ENCODE results near the gene CFAP74. TPM values are rescaled to one million over a fixed set of nuclear protein-coding genes. Genes with fewer than 3 reads are reported as not detected.

Gene CFAP74
- total RNA-seq, result under 1 TPM; 0.31 to 0.46 TPM

- DNase-seq, result peak; percentile 56
- Mint-ChIP-seq H3K27me3 (peaks cover 65% of the 10 kb centered on the region), H3K4me3 (no peak within 1 kb of the TSS), H3K9me3 (no peaks in the 10 kb centered on the region), H3K36me3 (no peaks in the 10 kb centered on the region), H3K4me1 (no peaks in the 10 kb centered on the region), H3K27ac (no peak within 1 kb of the TSS)
Measured at GRCh38 chr1:2003541-2004131, at the start of gene CFAP74. Gene CFAP74, minus strand, starts transcription at chr1:2003786. Its CDS starts 12,830 bp downstream, at chr1:1990956.

- H3K9me3 Mint-ChIP-seq, result no peaks in the 10 kb centered on the region
- no peak overlapping the region for H3K27ac Mint-ChIP-seq
- peaks cover 13% of the 10 kb centered on the region for H3K27me3 Mint-ChIP-seq
- no peak overlapping the region for H3K4me3 Mint-ChIP-seq
- no peaks in the 10 kb centered on the region for H3K36me3 Mint-ChIP-seq
- H3K4me1 Mint-ChIP-seq, result peaks cover 10% of the 10 kb centered on the region
- DNase-seq, result no peak
Measured at GRCh38 chr1:2053217-2053616, 49.6 kb upstream of the CFAP74 start.

- H3K9me3 Mint-ChIP-seq, result no peaks in the 10 kb centered on the region
- H3K27me3 Mint-ChIP-seq, result peaks cover 15% of the 10 kb centered on the region
- DNase-seq, result no peak
- H3K4me1 Mint-ChIP-seq, result peaks cover 10% of the 10 kb centered on the region
- no peaks in the 10 kb centered on the region for H3K36me3 Mint-ChIP-seq
- peak overlapping the region; percentile 4 for H3K4me3 Mint-ChIP-seq
- no peak overlapping the region for H3K27ac Mint-ChIP-seq
Measured at GRCh38 chr1:2052756-2053155, 49.2 kb upstream of the CFAP74 start.

GRCh38 chr1:2052054-2052679 lies 48.6 kb upstream of the CFAP74 start:
- no peaks in the 10 kb centered on the region for H3K36me3 Mint-ChIP-seq
- H3K27ac Mint-ChIP-seq, result no peak overlapping the region

GRCh38 chr1:2050793-2051682 lies 47.5 kb upstream of the CFAP74 start:
- H3K4me3 Mint-ChIP-seq, result peak overlapping the region; percentile 58
- peaks cover 10% of the 10 kb centered on the region for H3K4me1 Mint-ChIP-seq
- H3K9me3 Mint-ChIP-seq, result no peaks in the 10 kb centered on the region
- no peaks in the 10 kb centered on the region for H3K36me3 Mint-ChIP-seq
- H3K27ac Mint-ChIP-seq, result no peak overlapping the region
- H3K27me3 Mint-ChIP-seq, result peaks cover 15% of the 10 kb centered on the region
- DNase-seq, result no peak

More at GRCh38 chr1:2052054-2052679, 48.6 kb upstream of the CFAP74 start:
- peaks cover 10% of the 10 kb centered on the region for H3K4me1 Mint-ChIP-seq
- H3K9me3 Mint-ChIP-seq, result no peaks in the 10 kb centered on the region
- H3K4me3 Mint-ChIP-seq, result peak overlapping the region; percentile 4
- H3K27me3 Mint-ChIP-seq, result peaks cover 15% of the 10 kb centered on the region
- DNase-seq, result no peak

- Mint-ChIP-seq H3K36me3 (no peaks in the 10 kb centered on the region), H3K27ac (no peak overlapping the region), H3K4me1 (peaks cover 15% of the 10 kb centered on the region), H3K27me3 (peaks cover 19% of the 10 kb centered on the region), H3K4me3 (peak overlapping the region; percentile 58), H3K9me3 (no peaks in the 10 kb centered on the region)
- no peak for DNase-seq
Measured at GRCh38 chr1:2050461-2050792, 46.8 kb upstream of the CFAP74 start.

- peaks cover 21% of the 10 kb centered on the region for H3K27me3 Mint-ChIP-seq
- no peaks in the 10 kb centered on the region for H3K36me3 Mint-ChIP-seq
- H3K9me3 Mint-ChIP-seq, result no peaks in the 10 kb centered on the region
- DNase-seq, result peak; percentile 97
- peak within 1 kb of the TSS; percentile 80 for H3K4me3 Mint-ChIP-seq
- peaks cover 16% of the 10 kb centered on the region for H3K4me1 Mint-ChIP-seq
- H3K27ac Mint-ChIP-seq, result no peak within 1 kb of the TSS
Measured at GRCh38 chr1:2049718-2050431, 46.3 kb upstream of the CFAP74 start, which contains the start of gene PRKCZ. Gene PRKCZ, plus strand, starts transcription at chr1:2050411. Its CDS starts 220 bp downstream, at chr1:2050631.

- Mint-ChIP-seq H3K27me3 (peaks cover 21% of the 10 kb centered on the region), H3K4me1 (peaks cover 16% of the 10 kb centered on the region), H3K27ac (peak overlapping the region; percentile 54), H3K4me3 (peak overlapping the region; percentile 80), H3K9me3 (no peaks in the 10 kb centered on the region), H3K36me3 (no peaks in the 10 kb centered on the region)
- DNase-seq, result no peak
Measured at GRCh38 chr1:2049225-2049717, 45.7 kb upstream of the CFAP74 start.

GRCh38 chr1:2047749-2048729 lies 44.5 kb upstream of the CFAP74 start:
- Mint-ChIP-seq H3K4me1 (peaks cover 18% of the 10 kb centered on the region), H3K9me3 (no peaks in the 10 kb centered on the region), H3K4me3 (peak overlapping the region; percentile 40), H3K36me3 (no peaks in the 10 kb centered on the region), H3K27ac (no peak overlapping the region), H3K27me3 (peaks cover 21% of the 10 kb centered on the region)
- DNase-seq, result no peak

GRCh38 chr1:2046953-2047748 lies 43.6 kb upstream of the CFAP74 start:
- no peak overlapping the region for H3K27ac Mint-ChIP-seq
- H3K4me3 Mint-ChIP-seq, result no peak overlapping the region
- H3K4me1 Mint-ChIP-seq, result peaks cover 14% of the 10 kb centered on the region
- no peaks in the 10 kb centered on the region for H3K9me3 Mint-ChIP-seq
- DNase-seq, result no peak
- H3K27me3 Mint-ChIP-seq, result peaks cover 21% of the 10 kb centered on the region
- H3K36me3 Mint-ChIP-seq, result no peaks in the 10 kb centered on the region

GRCh38 chr1:2046174-2046917 lies 42.8 kb upstream of the CFAP74 start:
- Mint-ChIP-seq H3K4me3 (no peak overlapping the region), H3K27me3 (peaks cover 21% of the 10 kb centered on the region), H3K36me3 (no peaks in the 10 kb centered on the region), H3K4me1 (peaks cover 14% of the 10 kb centered on the region), H3K27ac (no peak overlapping the region), H3K9me3 (no peaks in the 10 kb centered on the region)
- DNase-seq, result peak; percentile 57

GRCh38 chr1:2045468-2046173 lies 42.0 kb upstream of the CFAP74 start:
- peak overlapping the region; percentile 10 for H3K27ac Mint-ChIP-seq
- H3K4me3 Mint-ChIP-seq, result peak overlapping the region; percentile 69
- H3K36me3 Mint-ChIP-seq, result no peaks in the 10 kb centered on the region
- H3K4me1 Mint-ChIP-seq, result peaks cover 14% of the 10 kb centered on the region
- H3K9me3 Mint-ChIP-seq, result no peaks in the 10 kb centered on the region
- DNase-seq, result no peak
- H3K27me3 Mint-ChIP-seq, result peaks cover 21% of the 10 kb centered on the region
